HepG2 (cell line): ENCODE measurements around the gene SSC5D. TPM values are rescaled to one million over a fixed set of nuclear protein-coding genes. Genes with fewer than 3 reads are reported as not detected.
A peak's percentile ranks its signal among the peaks of the same experiment; 100 is the strongest.

Source experiments
- ATAC-seq: fragments of 200-7000 bp; cut with Tn5 transposase; 3 replicates; pipeline ENCODE4 v1.9.1; 2020; ENCODE audit warnings: mild to moderate bottlenecking, moderate library complexity
- BruUV-seq: library from RNA; stranded (reverse); fragments of 400-500 nt; replicated peaks from 2 replicates; lab custom pipeline; 2021; lab: Mats Ljungman, UMichigan
- CTCF ChIA-PET: fragments of 300-600 bp; formaldehyde crosslinking; extraction: SDS; loops from one replicate; lab custom pipeline; 2021; ENCODE audit warnings: low total read pairs, inconsistent platforms, low intra/inter-chr PET ratio; lab: Yijun Ruan, JAX
- POLR2A ChIA-PET: fragments of 350-600 bp; sonication (Branson Sonifier 250); formaldehyde crosslinking; loops from one replicate; lab custom pipeline; 2020; ENCODE audit warnings: antibody characterized with exemption, inconsistent platforms; lab: Yijun Ruan, JAX
- DNase-seq: peaks from one replicate; pipeline ENCODE4 v3.0.0-alpha.2; 2015; ENCODE audit warnings: low spot score
- FAIRE-seq: peaks from 3 replicates; lab custom pipeline; 2011; peaks lifted over from hg19 to GRCh38; lab: Jason Lieb, UNC
- H2AFZ ChIP-seq: one replicate; pipeline ENCODE4 v1.6.1; 2011; ENCODE audit warnings: low read length, inconsistent platforms
- H3K27ac ChIP-seq: fragments of 300-600 bp; 3 replicates; pipeline ENCODE4 v1.8.0; 2011; ENCODE audit warnings: mixed run types, mild to moderate bottlenecking, mixed read lengths, low read length, inconsistent platforms; ENCODE audit not compliant: insufficient read depth; ENCODE audit errors: extremely low read length
- H3K27me3 ChIP-seq, 2 experiments: fragments of 200-600 bp in 1 of 2; 2 replicates in 1 of 2; 3 replicates in 1 of 2; pipeline versions ENCODE4 v1.6.0 to v1.8.0; 2011; ENCODE audit warnings: low read length in 2 of 2, mild to moderate bottlenecking in 2 of 2, moderate library complexity in 2 of 2, inconsistent platforms in 1 of 2; ENCODE audit not compliant: insufficient read depth in 2 of 2, control insufficient read depth in 1 of 2
- H3K36me3 ChIP-seq, 2 experiments: fragments of 200-600 bp in 1 of 2; replicated peaks in 1 of 2; 2 replicates in 1 of 2; 3 replicates in 1 of 2; pipeline versions ENCODE4 v1.5.1 to v1.8.0; 2011; ENCODE audit warnings: low read length in 2 of 2, inconsistent platforms in 1 of 2; ENCODE audit not compliant: insufficient read depth in 2 of 2, control insufficient read depth in 1 of 2
- H3K4me1 ChIP-seq: 2 replicates; pipeline ENCODE4 v1.5.1; 2012; ENCODE audit warnings: low read length, inconsistent platforms; ENCODE audit not compliant: insufficient read depth
- H3K4me2 ChIP-seq: 2 replicates; pipeline ENCODE4 v1.6.0; 2011; ENCODE audit warnings: low read depth, low read length, inconsistent platforms
- H3K4me3 ChIP-seq, 3 experiments: fragments of 200-600 bp in 1 of 3; sonication (generic), shearing (Covaris generic) in 1 of 3; replicated peaks in 1 of 3; 2 replicates each; pipeline ENCODE4 v1.5.1; 2011 to 2016; ENCODE audit warnings: low read length in 3 of 3, inconsistent platforms in 2 of 3, low read depth in 2 of 3, mild to moderate bottlenecking in 2 of 3, control low read depth in 1 of 3, mixed read lengths in 1 of 3; ENCODE audit not compliant: insufficient read depth in 1 of 3
- H3K79me2 ChIP-seq: one replicate; pipeline ENCODE4 v1.6.1; 2011; ENCODE audit warnings: low read length, inconsistent platforms; ENCODE audit not compliant: insufficient read depth
- H3K9ac ChIP-seq: 2 replicates; pipeline ENCODE4 v1.6.0; 2011; ENCODE audit warnings: mild to moderate bottlenecking, low read depth, low read length, inconsistent platforms; ENCODE audit not compliant: insufficient read depth
- H3K9me3 ChIP-seq: 2 replicates; pipeline ENCODE4 v1.5.1; 2012; ENCODE audit warnings: mild to moderate bottlenecking, low read length
- H4K20me1 ChIP-seq: 2 replicates; pipeline ENCODE4 v1.6.0; 2011; ENCODE audit warnings: inconsistent platforms, mild to moderate bottlenecking, low read length, moderate library complexity; ENCODE audit not compliant: insufficient read depth
- CTCF ChIP-seq: sonication (generic); formaldehyde crosslinking; IDR thresholded peaks from 2 replicates; pipeline ENCODE4 v1.5.0; 2020; ENCODE audit warnings: mild to moderate bottlenecking, missing genetic modification reagents, moderate library complexity
- FOXO1 ChIP-seq: sonication (generic); formaldehyde crosslinking; IDR thresholded peaks from 2 replicates; pipeline ENCODE4 v1.4.0; 2020; ENCODE audit warnings: missing genetic modification reagents
- HINFP ChIP-seq: sonication (generic); formaldehyde crosslinking; IDR thresholded peaks from 2 replicates; pipeline ENCODE4 v1.4.0; 2020; ENCODE audit warnings: low read depth, mild to moderate bottlenecking, missing genetic modification reagents
- MEIS1 ChIP-seq: sonication (generic); formaldehyde crosslinking; IDR thresholded peaks from 2 replicates; pipeline ENCODE4 v1.9.0; 2021; ENCODE audit warnings: mild to moderate bottlenecking, missing genetic modification reagents, moderate library complexity, borderline replicate concordance
- NR3C1 ChIP-seq: sonication (generic); formaldehyde crosslinking; IDR thresholded peaks from 2 replicates; pipeline ENCODE4 v1.4.0; 2020; ENCODE audit warnings: missing genetic modification reagents
- PAX8 ChIP-seq: sonication (generic); formaldehyde crosslinking; IDR thresholded peaks from 2 replicates; pipeline ENCODE4 v1.8.0; 2022; ENCODE audit warnings: mild to moderate bottlenecking, missing genetic modification reagents, borderline replicate concordance
- YY1 ChIP-seq: IDR thresholded peaks from 2 replicates; pipeline ENCODE4 v1.6.1; 2011; ENCODE audit warnings: low read length, low read depth, moderate library complexity, mild to moderate bottlenecking; ENCODE audit not compliant: insufficient read depth, insufficient replicate concordance
- ZBTB26 ChIP-seq: IDR thresholded peaks from 2 replicates; pipeline ENCODE4 v1.6.1; 2016; ENCODE audit warnings: missing compliant biosample characterization, missing genetic modification reagents, borderline replicate concordance
- ZNF160 ChIP-seq: sonication (generic); formaldehyde crosslinking; IDR thresholded peaks from 2 replicates; pipeline ENCODE4 v1.8.0; 2022; ENCODE audit warnings: mild to moderate bottlenecking, inconsistent platforms, missing genetic modification reagents
- ZNF232 ChIP-seq: sonication (generic); formaldehyde crosslinking; IDR thresholded peaks from 2 replicates; pipeline ENCODE4 v1.4.0; 2020; ENCODE audit warnings: missing genetic modification reagents, borderline replicate concordance
- ZNF337 ChIP-seq: sonication (generic); formaldehyde crosslinking; IDR thresholded peaks from 2 replicates; pipeline ENCODE4 v1.5.1; 2020; ENCODE audit warnings: missing genetic modification reagents, low read depth, mild to moderate bottlenecking, borderline replicate concordance
- ZNF883 ChIP-seq: sonication (generic); formaldehyde crosslinking; IDR thresholded peaks from 2 replicates; pipeline ENCODE4 v1.5.1; 2020; ENCODE audit warnings: mild to moderate bottlenecking, missing genetic modification reagents; ENCODE audit errors: not compliant biosample characterization
- whole genome bisulfite sequencing: methylation state at CpG from one replicate; pipeline ENCODE4 v1.1.6; 2017; ENCODE audit warnings: low lambda C conversion rate; 5-methylcytosine and 5-hydroxymethylcytosine counted together
- in situ Hi-C: cut with HindIII; loops from 2 replicates; pipeline ENCODE4 v1.10.0; 2017; ENCODE audit warnings: low pct_unique_long_range_greater_than_20kb; ENCODE audit not compliant: extremely low pct_ligation_motif_present
- intact Hi-C: fragments of 100-400 bp; cut with micrococcal nuclease; formaldehyde crosslinking; loops from one replicate; pipeline ENCODE4 v1.10.0; 2022; ENCODE audit not compliant: unreplicated experiment
- polyA plus RNA-seq, 8 experiments: library from polyadenylated mRNA; depleted of rRNA in 3 of 8; stranded (reverse) in 7 of 8; unstranded in 1 of 8; fragments of >200 nt; fragmentation: Illumina TruSeq in 4 of 8; extraction: Trizol in 4 of 8; gene quantifications; 2 replicates each; pipeline versions ENCODE4 v1.2.1 to v1.2.3, GENCODE V29; 2011 to 2016; ENCODE audit warnings: low read depth in 4 of 8, missing spikeins in 1 of 8, mixed read lengths in 1 of 8; ENCODE audit not compliant: insufficient read depth in 1 of 8
- total RNA-seq, 5 experiments: library from RNA; depleted of rRNA; stranded (reverse); fragments of >200 nt; fragmentation: Illumina TruSeq; extraction: Trizol; gene quantifications; 2 replicates each; pipeline ENCODE4 v1.2.3, GENCODE V29; 2016; ENCODE audit warnings: low read depth in 1 of 5
- TF ChIP-seq, protein P1 (sequence below): sonication (generic); formaldehyde crosslinking; IDR thresholded peaks from 2 replicates; pipeline ENCODE4 v1.8.1; 2023; ENCODE audit warnings: missing genetic modification reagents, inconsistent platforms, borderline replicate concordance
- TF ChIP-seq, protein P2 (sequence below): sonication (generic); formaldehyde crosslinking; IDR thresholded peaks from 2 replicates; pipeline ENCODE4 v1.4.0; 2020; ENCODE audit warnings: missing genetic modification reagents; ENCODE audit errors: not compliant biosample characterization

SSC5D gene
- total and polyA plus RNA-seq, 2 of the 13 experiments (the other 11 are each of a cell fraction or from before 2014, with no cell fraction given) = not detected

- 5% methylated on average over 4 of the region's 14 CpGs for WGBS
- Histone ChIP-seq H3K4me2 (peak within 1 kb of the TSS; percentile 58), H3K9ac (no peak within 1 kb of the TSS), H2AFZ (no peak within 1 kb of the TSS), H3K79me2 (no peaks in the 10 kb centered on the region), H4K20me1 (no peaks in the 10 kb centered on the region), H3K27ac (no peak within 1 kb of the TSS), H3K4me3 (peak within 1 kb of the TSS in 2 of 3 experiments; percentile 13 to 64; a peak in 2 of 6 replicates), H3K27me3 (no peaks in the 10 kb centered on the region; a peak in 1 of 5 replicates), H3K4me1 (peaks cover 32% of the 10 kb centered on the region), H3K36me3 (no peaks in the 10 kb centered on the region), H3K9me3 (no peaks in the 10 kb centered on the region)
- ChIA-PET POLR2A (no interaction called here), CTCF (interaction anchor here (1.9 kb wide), 1 partner anchor 20 kb away, joined by 6 read pairs; no protein-coding TSS in a partner anchor)
- in situ Hi-C loops (no loop called here), intact Hi-C loops (no loop called here)
- DNase-seq (peak; percentile 33), ATAC-seq (peak; percentile 57), FAIRE-seq (no peak)
- BruUV-seq = no TSS peak
- TF ChIP-seq, protein P1, sequence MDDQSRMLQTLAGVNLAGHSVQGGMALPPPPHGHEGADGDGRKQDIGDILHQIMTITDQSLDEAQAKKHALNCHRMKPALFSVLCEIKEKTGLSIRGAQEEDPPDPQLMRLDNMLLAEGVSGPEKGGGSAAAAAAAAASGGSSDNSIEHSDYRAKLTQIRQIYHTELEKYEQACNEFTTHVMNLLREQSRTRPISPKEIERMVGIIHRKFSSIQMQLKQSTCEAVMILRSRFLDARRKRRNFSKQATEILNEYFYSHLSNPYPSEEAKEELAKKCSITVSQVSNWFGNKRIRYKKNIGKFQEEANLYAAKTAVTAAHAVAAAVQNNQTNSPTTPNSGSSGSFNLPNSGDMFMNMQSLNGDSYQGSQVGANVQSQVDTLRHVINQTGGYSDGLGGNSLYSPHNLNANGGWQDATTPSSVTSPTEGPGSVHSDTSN (CRISPR knock-in tag) = no peak
- no peak for TF ChIP-seq FOXO1
- TF ChIP-seq ZNF232 (CRISPR knock-in tag) = no peak
- TF ChIP-seq NR3C1 = no peak
- no peak for TF ChIP-seq ZNF337 (CRISPR knock-in tag)
- no peak for TF ChIP-seq HINFP
- TF ChIP-seq CTCF = peak; percentile 70
- TF ChIP-seq YY1 = no peak
- TF ChIP-seq MEIS1 (CRISPR knock-in tag) = no peak
- TF ChIP-seq ZNF160 (CRISPR knock-in tag) = no peak
- TF ChIP-seq PAX8 (CRISPR knock-in tag) = no peak
- TF ChIP-seq ZBTB26 = no peak
- TF ChIP-seq ZNF883 (CRISPR knock-in tag) = peak; percentile 45
- TF ChIP-seq, protein P2, sequence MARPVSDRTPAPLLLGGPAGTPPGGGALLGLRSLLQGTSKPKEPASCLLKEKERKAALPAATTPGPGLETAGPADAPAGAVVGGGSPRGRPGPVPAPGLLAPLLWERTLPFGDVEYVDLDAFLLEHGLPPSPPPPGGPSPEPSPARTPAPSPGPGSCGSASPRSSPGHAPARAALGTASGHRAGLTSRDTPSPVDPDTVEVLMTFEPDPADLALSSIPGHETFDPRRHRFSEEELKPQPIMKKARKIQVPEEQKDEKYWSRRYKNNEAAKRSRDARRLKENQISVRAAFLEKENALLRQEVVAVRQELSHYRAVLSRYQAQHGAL (CRISPR knock-in tag) = no peak
These were observed 48.9 kb downstream of the SSC5D start, which contains the start of gene SBK2 for GRCh38 chr19:55536951-55537740. TSS of gene SBK2 (minus strand) at chr19:55537133. CDS start at chr19:55536294, 839 bp downstream.
